Aorta (tissue), 5 donors: ENCODE measurements around the gene UNC79. TPM values are rescaled to one million over a fixed set of nuclear protein-coding genes. Genes with fewer than 3 reads are reported as not detected.
A peak's percentile ranks its signal among the peaks of the same experiment; 100 is the strongest.

ENCODE experiments used
- ATAC-seq: fragments of 200-7000 bp; cut with Tn5 transposase; one replicate; pipeline ENCODE4 v1.9.1; 2022; ENCODE audit warnings: moderate library complexity; ENCODE audit not compliant: low FRiP score
- DNase-seq, 2 donors: peaks; one replicate each; pipeline ENCODE4 v3.0.0-alpha.2; 2020
- H3K27ac ChIP-seq, 2 donors: one replicate each; pipeline ENCODE4 v1.5.1; 2013; ENCODE audit warnings: low read length in 2 of 2, mild to moderate bottlenecking in 2 of 2, moderate library complexity in 2 of 2, control low read depth in 1 of 2, inconsistent platforms in 1 of 2, low read depth in 1 of 2
- H3K27me3 ChIP-seq, 2 donors: one replicate each; pipeline ENCODE4 v1.6.1; 2013; ENCODE audit warnings: control low read depth in 1 of 2, low read length in 1 of 2, mild to moderate bottlenecking in 1 of 2, moderate library complexity in 1 of 2; ENCODE audit not compliant: insufficient read depth in 2 of 2, control insufficient read depth in 1 of 2
- H3K36me3 ChIP-seq, 2 donors: one replicate each; pipeline ENCODE4 v1.6.1; 2013; ENCODE audit warnings: control low read depth in 1 of 2, low read length in 1 of 2, mild to moderate bottlenecking in 1 of 2; ENCODE audit not compliant: insufficient read depth in 2 of 2, control insufficient read depth in 1 of 2
- H3K4me1 ChIP-seq, 2 donors: one replicate each; pipeline ENCODE4 v1.6.1; 2013; ENCODE audit warnings: low read length in 2 of 2, control low read depth in 1 of 2, mild to moderate bottlenecking in 1 of 2, moderate library complexity in 1 of 2; ENCODE audit not compliant: insufficient read depth in 2 of 2, control insufficient read depth in 1 of 2
- H3K4me3 ChIP-seq, 2 donors: one replicate each; pipeline ENCODE4 v1.5.1; 2013; ENCODE audit warnings: low read length in 2 of 2, control low read depth in 1 of 2, mild to moderate bottlenecking in 1 of 2
- H3K9me3 ChIP-seq: one replicate; pipeline ENCODE4 v1.6.1; 2013; ENCODE audit warnings: mild to moderate bottlenecking, low read length; ENCODE audit not compliant: control insufficient read depth
- WGBS, 2 donors: extraction: QIAGEN DNeasy Blood & Tissue Kit; methylation state at CpG; one replicate each; pipeline ENCODE4 v1.1.7; 2013; 5-methylcytosine and 5-hydroxymethylcytosine counted together
- intact Hi-C, 2 donors: fragments of 100-400 bp; cut with DNase I; formaldehyde crosslinking; loops; one replicate each; pipeline versions ENCODE4 v1.14.2 to v1.15.0; 2022
- polyA plus RNA-seq, 2 donors: library from polyadenylated mRNA; stranded (reverse); fragments of 200-250 nt; gene quantifications; one replicate each; pipeline ENCODE4 v1.2.3, GENCODE V29; 2013
- total RNA-seq, 2 donors: library from RNA; stranded (reverse); fragmentation: NEBNext Ultra II Directional; extraction: Animal tissue kit (Norgen Biotek cat#: 25700); gene quantifications; one replicate each; pipeline ENCODE4 v1.2.1, GENCODE V29; 2021
- donor health status: healthy with polysubstance abuse.
- donor health status: Bipolar disorder and iron deficiency.
- donor health status: DM: no; HTN: no; CAD: no.
- donor health status: DM: no; HTN: no; CAD: no.
- donor health status: DM: yes; HTN: yes; CAD: no.

The UNC79 gene
- total and polyA plus RNA-seq, 4 donors = 0.05 to 0.21 (median 0.16) TPM; not detected in 1

DNA sequence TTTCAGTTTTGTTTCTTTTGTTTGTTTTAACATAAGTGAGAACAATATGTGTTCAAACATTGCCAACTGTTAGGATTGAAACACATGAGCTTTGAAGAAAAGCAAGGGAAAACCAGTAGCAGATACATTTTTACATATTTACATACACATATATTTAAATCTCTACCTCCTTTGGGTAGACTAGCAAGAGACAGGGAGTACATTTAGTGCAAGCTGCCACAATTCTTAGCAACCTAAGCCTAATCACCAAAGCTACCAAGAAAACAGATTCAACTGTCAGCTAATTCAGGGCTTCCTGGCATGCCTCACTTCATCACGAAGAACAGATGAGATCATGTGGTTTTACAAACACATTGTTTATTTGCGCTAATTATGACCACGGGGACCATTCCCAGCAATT, 214.5 kb downstream of the UNC79 start:
- Histone ChIP-seq H3K4me3 (no peak overlapping the region), H3K27ac (no peak overlapping the region), H3K9me3 (no peaks in the 10 kb centered on the region), H3K4me1 (no peaks in the 10 kb centered on the region), H3K27me3 (peaks cover 0 to 1% of the 10 kb centered on the region in 2 donors), H3K36me3 (no peaks in the 10 kb centered on the region)
- WGBS, 2 donors = 50 to 56% methylated on average over 3 of the region's 3 CpGs
- no peak for DNase-seq
- intact Hi-C loops = no loop called here
- no peak for ATAC-seq

DNA sequence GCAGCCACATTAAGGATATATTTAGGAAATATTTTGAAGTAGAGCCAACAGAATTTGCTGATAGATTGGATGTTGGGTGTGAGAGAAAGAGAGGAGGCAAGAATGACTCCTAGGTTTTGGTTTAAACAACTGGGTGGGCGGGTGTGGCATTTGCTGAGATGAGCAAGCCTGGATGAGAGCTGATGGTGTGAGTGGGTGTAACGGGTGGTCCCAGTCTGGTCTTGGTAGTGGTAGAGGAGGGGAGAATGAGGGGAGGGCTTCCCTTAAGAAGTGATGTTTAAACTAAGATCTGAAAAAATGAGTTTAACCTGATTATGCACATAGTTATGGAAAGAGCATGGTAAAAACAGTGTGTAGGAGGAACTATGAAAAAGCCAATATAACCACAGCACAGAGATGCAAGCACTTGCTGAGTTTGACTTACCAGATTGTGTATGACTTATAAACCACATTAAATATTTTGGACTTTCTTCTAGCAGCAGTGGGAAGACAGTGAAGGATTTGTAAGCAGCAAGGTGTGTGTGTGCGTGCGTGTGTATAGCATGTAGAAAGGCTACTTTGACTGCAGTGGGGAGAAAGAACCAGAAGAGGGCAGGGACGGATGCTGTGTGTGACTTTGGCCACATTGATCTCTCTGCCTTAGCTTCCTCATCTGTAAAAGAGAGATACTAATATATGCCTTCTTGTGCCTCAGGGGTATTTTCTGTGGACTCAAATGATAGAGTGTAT, 217.9 kb downstream of the UNC79 start:
- Histone ChIP-seq H3K4me1 (no peaks in the 10 kb centered on the region), H3K4me3 (no peak overlapping the region), H3K27me3 (no peaks in the 10 kb centered on the region), H3K36me3 (no peaks in the 10 kb centered on the region), H3K27ac (no peak overlapping the region), H3K9me3 (no peaks in the 10 kb centered on the region)
- ATAC-seq (no peak), DNase-seq (no peak)
- intact Hi-C loops = no loop called here
- WGBS, 2 donors = 49 to 55% methylated on average over 5 of the region's 5 CpGs

DNA sequence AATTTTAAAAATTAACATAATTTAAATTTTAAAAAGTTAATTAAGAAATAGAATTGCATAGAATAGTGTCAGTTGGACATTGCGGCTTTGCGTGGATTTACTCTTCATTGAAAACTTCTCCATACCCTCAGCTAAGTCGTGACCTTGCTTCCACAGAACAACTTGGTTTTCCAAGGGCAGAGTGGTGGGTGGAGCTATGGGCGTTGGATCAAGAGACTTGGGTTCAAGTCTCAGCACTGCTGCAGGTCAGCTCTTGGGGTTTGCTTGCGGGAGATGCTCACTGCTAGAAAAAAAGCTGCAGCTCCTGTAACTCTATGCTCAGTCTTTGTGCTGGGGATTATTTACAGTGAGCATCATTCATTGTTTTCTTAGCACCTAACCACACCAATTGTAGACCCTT, 223.9 kb downstream of the UNC79 start:
- intact Hi-C loops = loop anchor here (2.0 to 5.0 kb wide), 3 partner anchors 134 to 253 kb away; partner anchors contain the start of gene PRIMA1 (in 2 of the 2)
- H3K27me3 ChIP-seq = no peaks in the 10 kb centered on the region
- H3K4me1 ChIP-seq = no peaks in the 10 kb centered on the region
- no peaks in the 10 kb centered on the region for H3K36me3 ChIP-seq
- ATAC-seq (no peak), DNase-seq (no peak)
- H3K9me3 ChIP-seq = no peaks in the 10 kb centered on the region
- no peak overlapping the region for H3K27ac ChIP-seq
- 79 to 82% methylated on average over 5 of the region's 5 CpGs for WGBS, 2 donors
- H3K4me3 ChIP-seq = no peak overlapping the region

DNA sequence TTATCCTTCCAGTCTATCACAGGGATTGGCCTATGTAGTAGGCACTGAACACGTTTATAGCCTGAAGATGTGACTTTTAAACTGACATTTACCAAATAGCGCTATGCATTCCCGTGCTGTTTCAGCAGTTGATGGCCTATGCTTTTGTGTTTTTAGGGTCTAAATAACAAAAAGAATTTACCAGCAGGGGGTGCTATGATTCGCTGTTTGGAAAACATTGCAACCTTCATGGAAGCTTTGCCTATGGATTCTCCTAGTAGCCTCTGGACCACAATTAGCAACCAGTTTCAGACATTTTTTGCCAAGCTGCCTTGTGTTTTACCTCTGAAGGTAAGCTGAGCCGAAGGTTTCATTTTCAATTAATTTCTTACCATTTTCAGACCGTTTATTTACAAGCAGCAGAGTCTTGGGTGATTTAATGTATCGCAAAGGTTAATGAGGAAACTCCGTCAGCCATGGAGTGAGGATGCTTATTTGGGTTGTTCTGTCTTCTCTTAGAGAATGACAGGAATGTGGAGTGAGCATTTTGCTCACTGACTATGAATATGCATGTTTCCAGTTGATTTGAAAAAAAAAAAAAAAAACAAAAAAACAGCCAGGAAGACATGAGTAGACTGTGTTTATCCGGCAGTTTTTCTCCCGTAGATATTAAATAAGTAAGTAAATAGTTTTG, 224.5 kb downstream of the UNC79 start:
- Histone ChIP-seq H3K4me1 (no peaks in the 10 kb centered on the region), H3K27me3 (no peaks in the 10 kb centered on the region), H3K36me3 (no peaks in the 10 kb centered on the region), H3K27ac (no peak overlapping the region), H3K4me3 (no peak overlapping the region), H3K9me3 (no peaks in the 10 kb centered on the region)
- no peak for DNase-seq
- peak; percentile 70 for ATAC-seq
- intact Hi-C loops = loop anchor here (1.0 to 5.0 kb wide), 4 partner anchors 134 to 252 kb away; partner anchors contain the start of gene PRIMA1 (in 2 of the 2)
- WGBS, 2 donors = 34 to 39% methylated on average over 10 of the region's 10 CpGs

DNA sequence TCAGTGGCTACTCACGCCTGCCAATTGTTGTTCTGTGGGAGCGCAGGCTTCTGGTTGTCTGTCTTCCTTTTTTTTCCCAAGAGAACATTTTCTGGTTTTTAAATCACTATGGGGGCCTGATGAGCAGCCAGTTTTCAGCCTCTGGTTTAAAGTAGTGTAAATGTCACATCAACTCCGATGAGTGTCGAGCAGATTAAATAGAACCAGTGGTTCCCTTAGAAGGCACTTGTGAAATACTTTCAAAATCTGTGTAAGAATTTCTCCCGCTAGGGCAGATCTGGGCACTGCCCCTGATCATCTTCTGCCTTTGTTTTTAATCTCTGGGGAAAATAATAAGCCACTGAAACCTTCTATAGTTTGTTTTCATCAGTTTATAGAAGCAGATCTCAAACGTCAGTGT, 227.1 kb downstream of the UNC79 start:
- Histone ChIP-seq H3K9me3 (no peaks in the 10 kb centered on the region), H3K4me1 (no peaks in the 10 kb centered on the region), H3K27ac (no peak overlapping the region), H3K4me3 (no peak overlapping the region), H3K27me3 (no peaks in the 10 kb centered on the region), H3K36me3 (no peaks in the 10 kb centered on the region)
- ATAC-seq (no peak), DNase-seq (no peak)
- 69 to 73% methylated on average over 6 of the region's 6 CpGs for whole genome bisulfite sequencing, 2 donors
- intact Hi-C loops = loop anchor here in 1 of 2 donors (5.0 kb wide), 1 partner anchor 249 kb away; no protein-coding TSS in a partner anchor

DNA sequence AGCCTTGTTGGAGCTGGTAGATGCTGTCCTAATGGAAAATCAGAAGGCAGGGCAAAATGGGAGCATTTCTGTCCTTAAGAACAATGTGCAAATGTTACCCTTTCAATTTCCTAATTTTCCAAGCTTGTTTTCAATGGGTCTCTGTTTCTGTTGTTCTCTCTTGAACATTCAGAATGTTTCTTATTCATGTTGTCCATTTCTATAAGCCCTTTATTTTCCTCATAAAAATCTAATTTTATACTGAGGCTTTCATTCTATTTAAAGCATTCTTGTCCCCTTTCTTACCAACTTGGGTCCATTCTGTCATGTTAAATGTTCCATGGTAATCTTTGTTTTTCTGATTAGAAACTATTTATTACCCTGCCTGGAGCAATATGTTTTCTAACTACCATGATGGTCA, 232.6 kb downstream of the UNC79 start:
- ATAC-seq (no peak), DNase-seq (no peak)
- Histone ChIP-seq H3K36me3 (no peaks in the 10 kb centered on the region), H3K4me3 (no peak overlapping the region), H3K9me3 (peaks cover 2% of the 10 kb centered on the region), H3K27me3 (no peaks in the 10 kb centered on the region), H3K4me1 (no peaks in the 10 kb centered on the region), H3K27ac (no peak overlapping the region)
- intact Hi-C loops = no loop called here

DNA sequence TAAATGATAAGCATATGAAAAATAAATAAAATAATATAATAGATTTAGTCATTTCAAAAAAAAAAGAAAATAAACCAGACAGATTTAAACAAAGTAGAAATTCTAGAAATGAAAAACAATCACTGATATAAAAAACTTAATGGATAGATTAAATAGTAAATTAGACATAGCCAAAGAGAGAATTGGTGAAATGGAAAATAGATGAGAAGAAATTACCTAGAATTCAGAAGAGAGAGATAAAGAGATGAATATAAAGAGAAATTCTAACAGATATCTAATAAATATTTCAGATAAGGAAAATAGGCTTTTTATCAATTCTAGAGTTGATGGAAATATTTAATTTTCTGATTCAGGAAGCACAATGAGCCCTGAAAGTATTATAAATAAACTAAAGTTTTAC, 234.4 kb downstream of the UNC79 start:
- DNase-seq = no peak
- no peaks in the 10 kb centered on the region for H3K36me3 ChIP-seq
- H3K4me3 ChIP-seq = no peak overlapping the region
- H3K4me1 ChIP-seq = no peaks in the 10 kb centered on the region
- H3K27me3 ChIP-seq = no peaks in the 10 kb centered on the region
- peaks cover 2% of the 10 kb centered on the region for H3K9me3 ChIP-seq
- no peak overlapping the region for H3K27ac ChIP-seq
- intact Hi-C loops = no loop called here
- no peak for ATAC-seq

DNA sequence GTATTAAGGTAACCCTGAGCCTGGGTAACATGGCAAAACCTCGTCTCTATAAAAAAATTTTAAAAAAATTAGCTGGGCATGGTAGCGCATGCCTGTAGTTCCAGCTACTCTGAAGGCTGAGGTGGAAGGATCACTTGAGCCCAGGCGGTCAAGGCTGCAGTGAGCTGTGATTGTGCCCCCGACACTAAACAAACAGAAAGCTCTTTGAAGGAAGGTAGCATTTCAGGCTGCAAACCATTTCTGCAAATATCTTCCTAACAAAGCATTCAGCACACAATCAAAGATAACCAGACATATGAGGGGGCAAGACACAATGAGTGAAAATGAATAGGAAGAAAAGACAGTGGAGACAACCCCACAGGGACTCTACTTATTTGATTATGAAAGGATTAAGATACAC, 238.9 kb downstream of the UNC79 start:
- Histone ChIP-seq H3K27ac (no peak overlapping the region), H3K4me3 (no peak overlapping the region), H3K9me3 (peaks cover 2% of the 10 kb centered on the region), H3K4me1 (no peaks in the 10 kb centered on the region), H3K27me3 (no peaks in the 10 kb centered on the region), H3K36me3 (no peaks in the 10 kb centered on the region)
- DNase-seq (no peak), ATAC-seq (no peak)
- intact Hi-C loops = no loop called here
- 77 to 86% methylated on average over 4 of the region's 4 CpGs for WGBS, 2 donors

DNA sequence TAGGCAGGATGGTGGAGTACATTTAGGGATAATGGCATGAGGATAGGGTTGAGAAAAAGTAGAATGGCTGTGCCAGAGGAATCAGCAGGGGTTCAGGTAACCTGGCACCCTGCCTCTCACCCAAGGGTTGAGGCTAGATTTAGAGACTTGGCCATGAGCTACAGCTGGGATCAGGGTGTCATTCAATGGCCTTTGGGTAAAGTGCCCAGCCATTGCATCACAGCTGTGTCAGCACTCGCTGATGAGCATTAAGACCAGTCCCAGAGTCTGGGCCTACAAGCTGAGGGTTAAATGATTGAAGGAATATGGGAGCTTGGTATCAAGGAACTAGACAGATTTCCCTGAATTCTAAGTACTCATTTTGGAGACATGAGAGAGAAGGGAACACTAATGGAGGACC, 243.6 kb downstream of the UNC79 start:
- Histone ChIP-seq H3K27ac (no peak overlapping the region), H3K9me3 (no peaks in the 10 kb centered on the region), H3K4me3 (no peak overlapping the region), H3K4me1 (no peaks in the 10 kb centered on the region), H3K36me3 (no peaks in the 10 kb centered on the region), H3K27me3 (no peaks in the 10 kb centered on the region)
- no peak for ATAC-seq
- 92 to 93% methylated on average over 1 of the region's 1 CpG for whole genome bisulfite sequencing, 2 donors
- DNase-seq = no peak
- intact Hi-C loops = no loop called here
